B cell (primary cell): ENCODE measurements around the gene ANGPT4.

ENCODE experiments used
- EZH2 ChIP-seq: IDR thresholded peaks from 2 replicates; pipeline ENCODE4 v1.6.1; 2012; ENCODE audit warnings: borderline replicate concordance, low read depth, mild to moderate bottlenecking, moderate library complexity, low read length; ENCODE audit not compliant: insufficient read depth, poor library complexity, severe bottlenecking
- TF ChIP-seq, protein P1 (sequence below): fragments of 200-600 bp; IDR thresholded peaks from one replicate; pipeline ENCODE4 v1.8.0; 2022; ENCODE audit warnings: antibody characterized with exemption, mild to moderate bottlenecking

DNA sequence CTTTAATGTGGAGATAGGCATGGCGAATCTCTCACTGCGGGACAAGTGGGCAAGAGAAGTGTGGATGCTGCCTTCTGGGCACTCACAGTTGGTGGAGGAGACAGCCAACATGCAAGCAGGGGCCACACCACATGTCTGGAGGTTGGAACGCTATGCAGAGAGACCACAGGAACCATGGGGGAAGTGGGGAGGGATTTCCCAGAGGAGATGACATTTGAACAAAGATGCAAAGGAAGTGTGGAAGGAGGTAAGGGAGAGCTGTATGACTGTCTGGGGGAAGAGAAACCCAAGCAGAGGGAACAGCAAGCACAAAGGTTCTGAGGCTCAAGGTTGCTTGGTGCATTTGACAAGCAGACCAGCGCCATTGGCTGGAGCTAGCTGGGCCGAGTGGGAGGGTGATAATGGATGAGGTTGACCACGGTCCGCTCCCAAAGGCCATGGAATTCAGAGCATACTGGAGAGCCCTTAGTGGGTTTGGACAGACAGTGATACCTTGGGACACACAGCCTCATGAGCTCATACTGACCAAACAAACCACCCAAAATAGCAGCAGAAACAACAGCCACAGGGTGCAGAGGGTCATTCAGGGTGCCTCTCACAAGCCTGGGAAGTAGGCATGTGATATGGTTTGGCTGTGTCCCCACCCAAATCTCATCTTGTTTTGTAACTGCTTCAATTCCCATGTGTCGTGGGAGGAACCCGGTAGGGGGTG, 90.3 kb downstream of the ANGPT4 start:
- TF ChIP-seq, protein P1, sequence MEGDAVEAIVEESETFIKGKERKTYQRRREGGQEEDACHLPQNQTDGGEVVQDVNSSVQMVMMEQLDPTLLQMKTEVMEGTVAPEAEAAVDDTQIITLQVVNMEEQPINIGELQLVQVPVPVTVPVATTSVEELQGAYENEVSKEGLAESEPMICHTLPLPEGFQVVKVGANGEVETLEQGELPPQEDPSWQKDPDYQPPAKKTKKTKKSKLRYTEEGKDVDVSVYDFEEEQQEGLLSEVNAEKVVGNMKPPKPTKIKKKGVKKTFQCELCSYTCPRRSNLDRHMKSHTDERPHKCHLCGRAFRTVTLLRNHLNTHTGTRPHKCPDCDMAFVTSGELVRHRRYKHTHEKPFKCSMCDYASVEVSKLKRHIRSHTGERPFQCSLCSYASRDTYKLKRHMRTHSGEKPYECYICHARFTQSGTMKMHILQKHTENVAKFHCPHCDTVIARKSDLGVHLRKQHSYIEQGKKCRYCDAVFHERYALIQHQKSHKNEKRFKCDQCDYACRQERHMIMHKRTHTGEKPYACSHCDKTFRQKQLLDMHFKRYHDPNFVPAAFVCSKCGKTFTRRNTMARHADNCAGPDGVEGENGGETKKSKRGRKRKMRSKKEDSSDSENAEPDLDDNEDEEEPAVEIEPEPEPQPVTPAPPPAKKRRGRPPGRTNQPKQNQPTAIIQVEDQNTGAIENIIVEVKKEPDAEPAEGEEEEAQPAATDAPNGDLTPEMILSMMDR = no peak
- no peak for TF ChIP-seq EZH2
